ACC112 (cell line): ENCODE results near the gene MROH8.
"Not testable (repeated sequence)": the region's sequence is repeated elsewhere in the genome, so short reads cannot be mapped to it uniquely, and the experiment has no call there.

Experiments used
- H2AFZ ChIP-seq: fragments of 200-600 bp; sonication (generic); one replicate; pipeline ENCODE4 v1.6.0; 2017; ENCODE audit warnings: antibody characterized with exemption, low read length; ENCODE audit not compliant: unreplicated experiment
- H3K27ac ChIP-seq: fragments of 200-600 bp; sonication (generic); 2 replicates; pipeline ENCODE4 v1.5.1; 2014; ENCODE audit warnings: low read depth, mild to moderate bottlenecking, antibody characterized with exemption, low read length, moderate library complexity
- H3K27me3 ChIP-seq: fragments of 200-600 bp; sonication (generic); 2 replicates; pipeline ENCODE4 v1.6.1; 2014; ENCODE audit warnings: mild to moderate bottlenecking, antibody characterized with exemption, low read length, moderate library complexity, mixed read lengths; ENCODE audit not compliant: insufficient read depth
- H3K36me3 ChIP-seq: fragments of 200-600 bp; sonication (generic); 2 replicates; pipeline ENCODE4 v1.6.1; 2016; ENCODE audit warnings: mild to moderate bottlenecking, antibody characterized with exemption, low read length, moderate library complexity, mixed read lengths; ENCODE audit not compliant: insufficient read depth
- H3K4me1 ChIP-seq: fragments of 200-600 bp; sonication (generic); one replicate; pipeline ENCODE4 v1.6.1; 2016; ENCODE audit warnings: low read length, mixed read lengths; ENCODE audit not compliant: insufficient read depth, unreplicated experiment, control insufficient read depth
- H3K4me3 ChIP-seq: fragments of 200-600 bp; sonication (generic); 2 replicates; pipeline ENCODE4 v1.5.1; 2014; ENCODE audit warnings: mild to moderate bottlenecking, low read depth, low read length
- H3K79me2 ChIP-seq: fragments of 200-600 bp; sonication (generic); one replicate; pipeline ENCODE4 v1.6.0; 2016; ENCODE audit warnings: low read length; ENCODE audit not compliant: control insufficient read depth, unreplicated experiment, insufficient read depth

Gene MROH8

GRCh38 chr20:37155987-37156386, 23.4 kb downstream of the MROH8 start:
- H2AFZ ChIP-seq, result no peak overlapping the region
- H3K79me2 ChIP-seq, result no peaks in the 10 kb centered on the region
- H3K27me3 ChIP-seq, result no peaks in the 10 kb centered on the region
- H3K4me1 ChIP-seq, result no peaks in the 10 kb centered on the region
- H3K27ac ChIP-seq, result no peak overlapping the region
- no peaks in the 10 kb centered on the region for H3K36me3 ChIP-seq
- no peak overlapping the region for H3K4me3 ChIP-seq

GRCh38 chr20:37154684-37155298, 24.6 kb downstream of the MROH8 start:
- Histone ChIP-seq H3K27ac (no peak overlapping the region), H3K4me3 (no peak overlapping the region), H2AFZ (no peak overlapping the region), H3K27me3 (no peaks in the 10 kb centered on the region), H3K4me1 (no peaks in the 10 kb centered on the region), H3K36me3 (no peaks in the 10 kb centered on the region), H3K79me2 (no peaks in the 10 kb centered on the region)

GRCh38 chr20:37152284-37152683, 27.1 kb downstream of the MROH8 start:
- Histone ChIP-seq H3K79me2 (no peaks in the 10 kb centered on the region), H2AFZ (no peak overlapping the region), H3K4me3 (no peak overlapping the region), H3K4me1 (no peaks in the 10 kb centered on the region), H3K27ac (no peak overlapping the region), H3K27me3 (no peaks in the 10 kb centered on the region), H3K36me3 (no peaks in the 10 kb centered on the region)

- H3K4me1 ChIP-seq, result no peaks in the 10 kb centered on the region
- no peak overlapping the region for H3K4me3 ChIP-seq
- no peaks in the 10 kb centered on the region for H3K36me3 ChIP-seq
- no peaks in the 10 kb centered on the region for H3K79me2 ChIP-seq
- H3K27ac ChIP-seq, result no peak overlapping the region
- H2AFZ ChIP-seq, result no peak overlapping the region
- no peaks in the 10 kb centered on the region for H3K27me3 ChIP-seq
Measured at GRCh38 chr20:37151529-37151928, 27.8 kb downstream of the MROH8 start.

GRCh38 chr20:37150864-37151263, 28.5 kb downstream of the MROH8 start:
- H3K27me3 ChIP-seq, H3K79me2 ChIP-seq, H3K4me1 ChIP-seq, H3K36me3 ChIP-seq, H3K27ac ChIP-seq, H3K4me3 ChIP-seq, H2AFZ ChIP-seq: not testable (repeated sequence)

- Histone ChIP-seq H3K27me3 (no peaks in the 10 kb centered on the region), H3K4me3 (no peak overlapping the region), H3K27ac (no peak overlapping the region), H3K4me1 (no peaks in the 10 kb centered on the region), H3K79me2 (no peaks in the 10 kb centered on the region), H3K36me3 (no peaks in the 10 kb centered on the region), H2AFZ (no peak overlapping the region)
Measured at GRCh38 chr20:37147250-37147649, 32.1 kb downstream of the MROH8 start.

GRCh38 chr20:37144856-37145404, 34.4 kb downstream of the MROH8 start:
- Histone ChIP-seq H3K27me3 (no peaks in the 10 kb centered on the region), H3K4me3 (no peak overlapping the region), H2AFZ (no peak overlapping the region), H3K4me1 (no peaks in the 10 kb centered on the region), H3K79me2 (no peaks in the 10 kb centered on the region), H3K36me3 (no peaks in the 10 kb centered on the region), H3K27ac (no peak overlapping the region)

GRCh38 chr20:37142708-37143107, 36.6 kb downstream of the MROH8 start:
- Histone ChIP-seq H2AFZ (no peak overlapping the region), H3K27me3 (no peaks in the 10 kb centered on the region), H3K4me1 (no peaks in the 10 kb centered on the region), H3K36me3 (no peaks in the 10 kb centered on the region), H3K4me3 (no peak overlapping the region), H3K79me2 (no peaks in the 10 kb centered on the region), H3K27ac (no peak overlapping the region)

GRCh38 chr20:37137547-37137946, 41.8 kb downstream of the MROH8 start:
- Histone ChIP-seq H3K36me3 (no peaks in the 10 kb centered on the region), H3K27ac (no peak overlapping the region), H3K4me1 (no peaks in the 10 kb centered on the region), H2AFZ (no peak overlapping the region), H3K79me2 (no peaks in the 10 kb centered on the region), H3K4me3 (no peak overlapping the region), H3K27me3 (no peaks in the 10 kb centered on the region)

- H2AFZ ChIP-seq, result no peak overlapping the region
- H3K27me3 ChIP-seq, result no peaks in the 10 kb centered on the region
- H3K4me1 ChIP-seq, result peaks cover 5% of the 10 kb centered on the region
- H3K4me3 ChIP-seq, result no peak overlapping the region
- no peak overlapping the region for H3K27ac ChIP-seq
- H3K36me3 ChIP-seq, result no peaks in the 10 kb centered on the region
- no peaks in the 10 kb centered on the region for H3K79me2 ChIP-seq
Measured at GRCh38 chr20:37133952-37134351, 45.4 kb downstream of the MROH8 start.

- no peak overlapping the region for H3K27ac ChIP-seq
- H3K4me1 ChIP-seq, result peaks cover 5% of the 10 kb centered on the region
- no peak overlapping the region for H3K4me3 ChIP-seq
- no peaks in the 10 kb centered on the region for H3K36me3 ChIP-seq
- H3K27me3 ChIP-seq, result no peaks in the 10 kb centered on the region
- H3K79me2 ChIP-seq, result no peaks in the 10 kb centered on the region
- no peak overlapping the region for H2AFZ ChIP-seq
Measured at GRCh38 chr20:37131486-37131885, 47.9 kb downstream of the MROH8 start.
